Cerebellar nuclear complex (tissue), 1 donor: Measurements from ENCODE around the gene FOXO1.

Experiments
- DNase-seq, 2 experiments: peaks; one replicate each; lab custom pipeline; 2025; lab: John Stamatoyannopoulos, UW

The FOXO1 gene

GRCh38 chr13:40549500-40550094, 116.8 kb downstream of the FOXO1 start:
- no peak for DNase-seq

GRCh38 chr13:40547591-40548315, 118.7 kb downstream of the FOXO1 start:
- no peak for DNase-seq

- no peak for DNase-seq
Observed at GRCh38 chr13:40546047-40546446, 120.4 kb downstream of the FOXO1 start.

GRCh38 chr13:40540328-40541044, 126.0 kb downstream of the FOXO1 start:
- no peak for DNase-seq

GRCh38 chr13:40539576-40540327, 126.7 kb downstream of the FOXO1 start:
- no peak for DNase-seq

GRCh38 chr13:40537146-40537895, 129.1 kb downstream of the FOXO1 start:
- DNase-seq, result no peak

GRCh38 chr13:40536443-40537113, 129.9 kb downstream of the FOXO1 start:
- DNase-seq, result no peak

GRCh38 chr13:40535345-40535836, 131.1 kb downstream of the FOXO1 start:
- no peak for DNase-seq

GRCh38 chr13:40534456-40534855, 132.0 kb downstream of the FOXO1 start:
- no peak for DNase-seq

GRCh38 chr13:40533072-40533471, 133.4 kb downstream of the FOXO1 start:
- no peak for DNase-seq

GRCh38 chr13:40530961-40531360, 135.5 kb downstream of the FOXO1 start:
- DNase-seq, result no peak

- DNase-seq, result no peak
Observed at GRCh38 chr13:40528881-40529280, 137.6 kb downstream of the FOXO1 start.

GRCh38 chr13:40527914-40528313, 138.5 kb downstream of the FOXO1 start:
- no peak for DNase-seq

- DNase-seq, result no peak
Observed at GRCh38 chr13:40522282-40522681, 144.2 kb downstream of the FOXO1 start.

GRCh38 chr13:40520916-40521315, 145.5 kb downstream of the FOXO1 start:
- no peak for DNase-seq

- DNase-seq, result no peak
Observed at GRCh38 chr13:40519637-40520036, 146.8 kb downstream of the FOXO1 start.

GRCh38 chr13:40518481-40518882, 148.0 kb downstream of the FOXO1 start:
- DNase-seq, result no peak

GRCh38 chr13:40517486-40518480, 148.7 kb downstream of the FOXO1 start:
- DNase-seq, result no peak

- no peak for DNase-seq
Observed at GRCh38 chr13:40515702-40516101, 150.7 kb downstream of the FOXO1 start.

- DNase-seq, result no peak
Observed at GRCh38 chr13:40514802-40515201, 151.6 kb downstream of the FOXO1 start.
